Raji (cell line): ENCODE results near the gene VDAC1.

ENCODE experiments used
- POLR2A ChIP-seq: IDR thresholded peaks from 2 replicates; pipeline ENCODE4 v1.6.1; 2011; ENCODE audit warnings: low read depth, low read length, control low read depth; ENCODE audit not compliant: insufficient read depth

Gene VDAC1

GRCh38 chr5:133991171-133991910 is 13.4 kb downstream of the VDAC1 start:
- no peak for TF ChIP-seq POLR2A

- no peak for TF ChIP-seq POLR2A
Measured at GRCh38 chr5:133990396-133990795, 14.4 kb downstream of the VDAC1 start.

GRCh38 chr5:133985540-133986180 is 19.1 kb downstream of the VDAC1 start:
- TF ChIP-seq POLR2A = no peak

- no peak for TF ChIP-seq POLR2A
Measured at GRCh38 chr5:133983674-133984073, 21.1 kb downstream of the VDAC1 start.

DNA sequence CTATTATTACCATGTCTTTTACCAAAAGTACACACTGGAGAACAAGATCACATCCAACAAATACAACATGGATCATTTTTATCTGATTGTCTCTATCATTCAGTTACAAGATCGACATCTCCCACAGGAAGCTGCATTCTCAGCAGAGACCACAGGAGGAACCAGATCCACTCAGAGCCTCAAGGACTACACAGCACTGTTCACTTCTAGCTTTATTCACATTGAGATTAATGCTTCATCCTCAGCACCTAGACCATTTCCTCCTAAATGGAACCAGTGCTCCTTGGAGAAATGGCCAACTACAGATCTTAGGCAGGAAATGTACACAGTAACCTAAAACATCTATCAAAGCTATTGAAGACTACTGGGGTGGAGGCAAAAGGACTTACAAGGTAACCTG is 23.1 kb downstream of the VDAC1 start:
- TF ChIP-seq POLR2A = no peak

DNA sequence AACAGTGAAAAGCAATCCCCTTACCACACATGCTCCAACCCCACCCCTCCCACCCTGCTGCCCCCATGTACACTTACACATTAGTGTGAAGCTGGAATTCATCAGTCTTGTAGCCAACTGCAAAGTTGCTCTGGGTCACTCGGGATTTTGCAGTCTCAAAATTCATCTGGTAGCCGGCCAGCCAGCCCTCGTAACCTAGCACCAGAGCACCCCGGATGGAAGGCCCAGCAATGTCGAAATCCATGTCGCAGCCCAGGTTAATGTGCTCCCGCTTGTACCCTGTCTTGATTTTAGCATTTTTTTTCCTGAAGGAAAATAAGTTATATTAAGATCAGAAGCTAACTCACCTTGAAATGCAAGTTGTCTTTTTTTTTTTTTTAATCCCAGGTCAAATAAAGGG is 24.1 kb downstream of the VDAC1 start:
- no peak for TF ChIP-seq POLR2A

GRCh38 chr5:133978943-133979342 is 25.8 kb downstream of the VDAC1 start:
- TF ChIP-seq POLR2A = no peak

- no peak for TF ChIP-seq POLR2A
Measured at GRCh38 chr5:133977858-133978257, 26.9 kb downstream of the VDAC1 start.

DNA sequence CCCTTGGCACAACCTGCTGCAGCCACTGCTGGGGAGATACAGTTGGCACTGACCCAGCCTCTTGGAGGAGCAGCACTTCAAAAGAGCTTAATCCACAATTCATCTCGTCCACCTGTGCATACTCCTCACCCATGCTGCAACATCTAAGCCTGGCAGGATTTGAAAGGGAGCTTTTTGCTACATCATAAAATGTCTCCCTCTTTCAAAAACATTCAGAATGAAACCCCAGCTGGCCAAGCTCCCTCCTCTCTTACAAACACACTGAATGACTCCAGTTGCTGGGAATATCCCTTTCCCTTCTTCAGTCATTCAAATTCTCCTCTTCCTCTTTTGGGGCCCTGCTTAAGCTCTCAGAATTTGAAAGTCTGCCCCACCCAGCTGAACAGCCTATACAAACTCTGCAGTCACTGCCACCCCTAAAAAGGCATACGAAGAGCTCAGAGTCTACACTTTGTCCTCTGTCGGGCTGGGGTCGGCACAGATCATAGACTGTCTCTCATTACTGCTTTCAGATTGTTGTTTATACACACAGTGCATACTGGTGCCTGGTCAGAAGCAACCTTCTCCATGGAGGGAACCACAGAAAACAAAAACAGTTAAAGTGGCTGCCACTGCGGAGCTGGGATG is 27.5 kb downstream of the VDAC1 start:
- no peak for TF ChIP-seq POLR2A

GRCh38 chr5:133974142-133974541 is 30.6 kb downstream of the VDAC1 start:
- no peak for TF ChIP-seq POLR2A

DNA sequence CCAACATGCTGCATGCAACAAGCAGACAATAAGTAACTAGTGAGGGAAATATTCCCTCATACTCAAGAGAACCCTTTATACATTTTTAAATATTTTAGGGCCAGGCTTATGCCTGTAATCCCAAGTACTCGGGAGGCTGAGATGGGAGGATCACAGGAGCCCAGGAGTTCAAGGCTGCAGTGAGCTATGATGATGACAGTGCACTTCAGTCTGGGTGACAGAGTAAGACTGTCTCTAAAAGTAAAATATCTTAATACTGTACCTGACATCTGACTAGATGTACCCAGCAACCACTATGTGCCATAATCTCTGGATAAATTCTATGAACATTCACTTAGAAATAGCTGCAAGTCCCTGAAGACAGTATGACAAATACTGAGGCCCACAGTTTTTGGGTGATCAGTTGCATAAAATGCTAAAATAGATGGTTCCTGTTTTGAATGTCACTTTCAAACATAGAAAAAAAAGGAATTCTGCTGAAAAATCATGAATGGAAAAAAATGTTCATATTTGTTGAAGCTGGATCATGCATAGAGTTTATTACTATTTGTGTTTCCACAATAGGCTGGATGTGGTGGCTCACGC is 34.4 kb downstream of the VDAC1 start:
- TF ChIP-seq POLR2A = no peak

- TF ChIP-seq POLR2A = no peak
Measured at GRCh38 chr5:133969654-133970324, 35.0 kb downstream of the VDAC1 start.

- peak; percentile 88 for TF ChIP-seq POLR2A
Measured at GRCh38 chr5:133968204-133968980, 36.4 kb downstream of the VDAC1 start, which contains the start of gene C5orf15. Gene C5orf15, minus strand, starts transcription at chr5:133968625. Its CDS starts 41 bp downstream, at chr5:133968584.

DNA sequence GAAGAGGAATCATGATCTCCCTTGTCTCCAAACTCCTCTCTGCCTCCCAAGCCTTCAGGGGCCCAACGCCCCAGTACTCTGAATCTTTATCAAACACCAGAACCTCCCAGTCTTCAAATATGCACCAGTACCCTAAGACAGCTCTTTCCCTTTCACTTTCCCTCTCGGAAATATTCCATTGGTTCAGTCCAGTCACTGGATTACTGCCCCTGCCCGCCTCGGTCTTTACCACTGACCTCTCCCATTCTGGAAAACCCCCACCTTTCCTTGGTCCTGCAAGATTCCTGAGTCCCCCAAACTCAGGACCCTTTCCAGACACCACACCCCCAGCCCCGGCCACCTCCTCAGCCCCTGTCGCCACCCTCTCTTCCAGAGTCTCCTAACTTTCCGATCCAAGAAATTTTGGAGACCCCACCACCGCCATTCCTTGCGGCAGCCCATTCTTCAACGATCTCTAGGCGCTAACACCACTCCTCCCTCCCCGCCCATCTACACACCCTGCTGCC is 37.0 kb downstream of the VDAC1 start:
- TF ChIP-seq POLR2A = no peak

- no peak for TF ChIP-seq POLR2A
Measured at GRCh38 chr5:133967124-133967523, 37.7 kb downstream of the VDAC1 start.

DNA sequence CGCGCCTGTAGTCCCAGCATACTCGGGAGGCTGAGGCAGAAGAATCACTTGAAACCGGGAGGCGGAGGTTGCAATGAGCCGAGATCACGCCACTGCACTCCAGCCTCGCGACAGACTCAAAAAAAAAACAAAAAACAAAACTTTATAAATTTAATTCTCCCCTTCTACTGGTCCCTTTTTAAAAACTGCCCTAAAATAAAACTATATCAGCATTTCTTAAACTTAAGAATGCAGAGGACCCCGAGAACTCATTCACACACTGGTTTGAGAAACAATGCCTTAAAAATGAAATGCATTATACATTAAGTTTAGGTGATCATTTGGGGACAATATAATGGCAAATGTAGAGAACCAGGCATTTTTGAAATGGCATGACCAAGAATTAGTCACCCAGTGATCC is 38.7 kb downstream of the VDAC1 start:
- no peak for TF ChIP-seq POLR2A
